Neural progenitor cell (in vitro differentiated cells): ENCODE measurements around the gene SKI. TPM values are rescaled to one million over a fixed set of nuclear protein-coding genes. Genes with fewer than 3 reads are reported as not detected.

Experiments used
- DNase-seq: peaks from one replicate; pipeline ENCODE4 v3.0.0-alpha.2; 2016; ENCODE audit warnings: low spot score
- H2AFZ ChIP-seq: fragments of 200-600 bp; sonication (generic); replicated peaks from 2 replicates; pipeline ENCODE4 v1.6.1; 2016; ENCODE audit warnings: antibody characterized with exemption
- H3F3A ChIP-seq: fragments of 200-600 bp; sonication (generic); 2 replicates; pipeline ENCODE4 v1.6.1; 2016; ENCODE audit warnings: antibody characterized with exemption, low read depth
- H3K27ac ChIP-seq: fragments of 200-600 bp; sonication (generic); 2 replicates; pipeline ENCODE4 v1.5.1; 2016; ENCODE audit warnings: mild to moderate bottlenecking
- H3K27me3 ChIP-seq: fragments of 200-600 bp; sonication (generic); 2 replicates; pipeline ENCODE4 v1.6.1; 2016; ENCODE audit warnings: mild to moderate bottlenecking, moderate library complexity
- H3K36me3 ChIP-seq: fragments of 200-600 bp; sonication (generic); 2 replicates; pipeline ENCODE4 v1.5.1; 2016
- H3K4me1 ChIP-seq: fragments of 200-600 bp; sonication (generic); 2 replicates; pipeline ENCODE4 v1.6.1; 2016; ENCODE audit warnings: mixed run types
- H3K4me2 ChIP-seq: fragments of 200-600 bp; sonication (generic); 2 replicates; pipeline ENCODE4 v1.6.1; 2016
- H3K4me3 ChIP-seq: fragments of 200-600 bp; sonication (generic); 2 replicates; pipeline ENCODE4 v1.5.1; 2016
- H3K79me2 ChIP-seq: fragments of 200-600 bp; sonication (generic); 2 replicates; pipeline ENCODE4 v1.6.1; 2016; ENCODE audit warnings: low read depth
- H3K9ac ChIP-seq: fragments of 200-600 bp; sonication (generic); 2 replicates; pipeline ENCODE4 v1.6.1; 2016
- H3K9me3 ChIP-seq: fragments of 200-600 bp; sonication (generic); 2 replicates; pipeline ENCODE4 v1.5.1; 2016; ENCODE audit warnings: low read depth
- H4K20me1 ChIP-seq: fragments of 200-600 bp; sonication (generic); 2 replicates; pipeline ENCODE4 v1.6.1; 2016; ENCODE audit warnings: low read depth
- H3K27ac Mint-ChIP-seq: 3 replicates; pipeline ENCODE4 v1.8.0; 2021; ENCODE audit warnings: mixed read lengths
- H3K27me3 Mint-ChIP-seq: 2 replicates; pipeline ENCODE4 v1.8.0; 2022; ENCODE audit warnings: low read depth, mild to moderate bottlenecking, inconsistent platforms, moderate library complexity, mixed read lengths; ENCODE audit not compliant: insufficient read depth
- H3K36me3 Mint-ChIP-seq: 3 replicates; pipeline ENCODE4 v1.8.0; 2021; ENCODE audit warnings: mixed read lengths
- H3K4me1 Mint-ChIP-seq: 3 replicates; pipeline ENCODE4 v1.8.0; 2021; ENCODE audit warnings: mixed read lengths
- H3K4me3 Mint-ChIP-seq: 3 replicates; pipeline ENCODE4 v1.8.0; 2021; ENCODE audit warnings: mild to moderate bottlenecking, moderate library complexity, mixed read lengths
- H3K9me3 Mint-ChIP-seq: 3 replicates; pipeline ENCODE4 v1.8.0; 2020; ENCODE audit warnings: mixed read lengths
- EZH2 ChIP-seq: fragments of 200-600 bp; sonication (generic); IDR thresholded peaks from 2 replicates; pipeline ENCODE4 v1.6.1; 2017; ENCODE audit warnings: antibody characterized with exemption, mild to moderate bottlenecking, moderate library complexity
- EZH2phosphoT487 ChIP-seq: fragments of 200-600 bp; sonication (generic); IDR thresholded peaks from 2 replicates; pipeline ENCODE4 v1.6.1; 2017; ENCODE audit warnings: antibody characterized with exemption
- total RNA-seq: library from RNA; depleted of rRNA; stranded (reverse); fragments of >200 nt; gene quantifications from 2 replicates; pipeline ENCODE4 v1.2.3, GENCODE V29; 2015; ENCODE audit warnings: low replicate concordance
- TF ChIP-seq, protein P1 (sequence below): fragments of 200-600 bp; sonication (generic); IDR thresholded peaks from 2 replicates; pipeline ENCODE4 v1.5.1; 2017; ENCODE audit warnings: antibody characterized with exemption, mild to moderate bottlenecking

The SKI gene
- total RNA-seq, 1 donor from 2014 or later: 7.4 TPM

- Histone ChIP-seq H4K20me1 (peaks cover 58% of the 10 kb centered on the region), H3K9ac (no peak overlapping the region), H3F3A (peaks cover 4% of the 10 kb centered on the region), H3K4me3 (no peak overlapping the region), H3K4me2 (no peak overlapping the region), H3K9me3 (no peaks in the 10 kb centered on the region), H3K4me1 (peaks cover 3% of the 10 kb centered on the region), H3K27me3 (no peaks in the 10 kb centered on the region), H2AFZ (no peak overlapping the region), H3K27ac (no peak overlapping the region), H3K36me3 (no peaks in the 10 kb centered on the region), H3K79me2 (peaks cover 34% of the 10 kb centered on the region)
- H3K27ac Mint-ChIP-seq: no peak overlapping the region
- H3K9me3 Mint-ChIP-seq: no peaks in the 10 kb centered on the region
- peaks cover 11% of the 10 kb centered on the region for H3K4me1 Mint-ChIP-seq
- no peak overlapping the region for H3K4me3 Mint-ChIP-seq
- no peak for TF ChIP-seq EZH2phosphoT487
- TF ChIP-seq, protein P1, sequence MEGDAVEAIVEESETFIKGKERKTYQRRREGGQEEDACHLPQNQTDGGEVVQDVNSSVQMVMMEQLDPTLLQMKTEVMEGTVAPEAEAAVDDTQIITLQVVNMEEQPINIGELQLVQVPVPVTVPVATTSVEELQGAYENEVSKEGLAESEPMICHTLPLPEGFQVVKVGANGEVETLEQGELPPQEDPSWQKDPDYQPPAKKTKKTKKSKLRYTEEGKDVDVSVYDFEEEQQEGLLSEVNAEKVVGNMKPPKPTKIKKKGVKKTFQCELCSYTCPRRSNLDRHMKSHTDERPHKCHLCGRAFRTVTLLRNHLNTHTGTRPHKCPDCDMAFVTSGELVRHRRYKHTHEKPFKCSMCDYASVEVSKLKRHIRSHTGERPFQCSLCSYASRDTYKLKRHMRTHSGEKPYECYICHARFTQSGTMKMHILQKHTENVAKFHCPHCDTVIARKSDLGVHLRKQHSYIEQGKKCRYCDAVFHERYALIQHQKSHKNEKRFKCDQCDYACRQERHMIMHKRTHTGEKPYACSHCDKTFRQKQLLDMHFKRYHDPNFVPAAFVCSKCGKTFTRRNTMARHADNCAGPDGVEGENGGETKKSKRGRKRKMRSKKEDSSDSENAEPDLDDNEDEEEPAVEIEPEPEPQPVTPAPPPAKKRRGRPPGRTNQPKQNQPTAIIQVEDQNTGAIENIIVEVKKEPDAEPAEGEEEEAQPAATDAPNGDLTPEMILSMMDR: no peak
- no peak for TF ChIP-seq EZH2
- H3K36me3 Mint-ChIP-seq: peaks cover 9% of the 10 kb centered on the region
- DNase-seq: no peak
- peaks cover 3% of the 10 kb centered on the region for H3K27me3 Mint-ChIP-seq
Observed at GRCh38 chr1:2303016-2303775, 75.1 kb downstream of the SKI start.

- Mint-ChIP-seq H3K4me1 (peaks cover 12% of the 10 kb centered on the region), H3K27ac (no peak overlapping the region)
- peaks cover 52% of the 10 kb centered on the region for H4K20me1 ChIP-seq
Observed at GRCh38 chr1:2303781-2304180, 75.7 kb downstream of the SKI start.

GRCh38 chr1:2304282-2304681 lies 76.2 kb downstream of the SKI start:
- Histone ChIP-seq H4K20me1 (peaks cover 47% of the 10 kb centered on the region), H3K4me2 (no peak overlapping the region), H3K27ac (no peak overlapping the region), H3K36me3 (no peaks in the 10 kb centered on the region), H3K4me3 (no peak overlapping the region), H3K79me2 (peaks cover 23% of the 10 kb centered on the region), H3K9me3 (no peaks in the 10 kb centered on the region), H3K4me1 (peaks cover 3% of the 10 kb centered on the region), H3K9ac (no peak overlapping the region), H2AFZ (no peak overlapping the region), H3F3A (peaks cover 8% of the 10 kb centered on the region), H3K27me3 (no peaks in the 10 kb centered on the region)
- H3K4me3 Mint-ChIP-seq: no peak overlapping the region
- H3K27me3 Mint-ChIP-seq: no peaks in the 10 kb centered on the region
- H3K9me3 Mint-ChIP-seq: no peaks in the 10 kb centered on the region
- TF ChIP-seq, protein P1: no peak
- TF ChIP-seq EZH2: no peak
- no peak for TF ChIP-seq EZH2phosphoT487
- peaks cover 10% of the 10 kb centered on the region for H3K4me1 Mint-ChIP-seq
- peaks cover 12% of the 10 kb centered on the region for H3K36me3 Mint-ChIP-seq
- H3K27ac Mint-ChIP-seq: no peak overlapping the region
- DNase-seq: no peak

More at GRCh38 chr1:2303781-2304180, 75.7 kb downstream of the SKI start:
- Mint-ChIP-seq H3K27me3 (peaks cover 2% of the 10 kb centered on the region), H3K36me3 (peaks cover 12% of the 10 kb centered on the region), H3K4me3 (no peak overlapping the region), H3K9me3 (no peaks in the 10 kb centered on the region)
- Histone ChIP-seq H3K4me1 (peaks cover 3% of the 10 kb centered on the region), H3K4me3 (no peak overlapping the region), H2AFZ (no peak overlapping the region), H3K27ac (no peak overlapping the region), H3K36me3 (no peaks in the 10 kb centered on the region), H3K9me3 (no peaks in the 10 kb centered on the region), H3K4me2 (no peak overlapping the region), H3K9ac (no peak overlapping the region), H3K79me2 (peaks cover 28% of the 10 kb centered on the region), H3K27me3 (no peaks in the 10 kb centered on the region), H3F3A (peaks cover 8% of the 10 kb centered on the region)
- TF ChIP-seq EZH2phosphoT487: no peak
- TF ChIP-seq, protein P1: no peak
- no peak for TF ChIP-seq EZH2
- no peak for DNase-seq
